T-helper 2 cell treated with Interferon-gamma antibody and Interleukin-4, amounts not matched to agents 5 μg/mL and 100 μg/mL, for 36 hours (primary cell): ENCODE results near the gene CLIC4.
"Not testable (repeated sequence)": the region's sequence is repeated elsewhere in the genome, so short reads cannot be mapped to it uniquely, and the experiment has no call there.

ENCODE experiments used
- DNase-seq: peaks from one replicate; pipeline ENCODE4 v3.0.0; 2021; ENCODE audit warnings: low spot score
- H3K27ac Mint-ChIP-seq: one replicate; pipeline ENCODE4 v1.8.0; 2021; ENCODE audit warnings: mild to moderate bottlenecking, mixed read lengths
- H3K27me3 Mint-ChIP-seq: one replicate; pipeline ENCODE4 v1.8.0; 2021; ENCODE audit warnings: low read depth, mixed read lengths
- H3K36me3 Mint-ChIP-seq: one replicate; pipeline ENCODE4 v1.8.0; 2021; ENCODE audit warnings: low read depth, mixed read lengths
- H3K4me1 Mint-ChIP-seq: one replicate; pipeline ENCODE4 v1.8.0; 2021; ENCODE audit warnings: low read depth, mixed read lengths
- H3K4me3 Mint-ChIP-seq: one replicate; pipeline ENCODE4 v1.8.0; 2022; ENCODE audit warnings: mild to moderate bottlenecking, moderate library complexity, mixed read lengths
- H3K9me3 Mint-ChIP-seq: one replicate; pipeline ENCODE4 v1.8.0; 2021; ENCODE audit warnings: mixed read lengths

The CLIC4 gene

GRCh38 chr1:24780626-24781025 lies 35.4 kb downstream of the CLIC4 start:
- H3K4me3 Mint-ChIP-seq, H3K4me1 Mint-ChIP-seq, H3K9me3 Mint-ChIP-seq, H3K27me3 Mint-ChIP-seq, H3K27ac Mint-ChIP-seq, DNase-seq, H3K36me3 Mint-ChIP-seq: not testable (repeated sequence)

- Mint-ChIP-seq H3K36me3 (no peaks in the 10 kb centered on the region), H3K4me1 (no peaks in the 10 kb centered on the region), H3K9me3 (no peaks in the 10 kb centered on the region), H3K27me3 (no peaks in the 10 kb centered on the region), H3K4me3 (no peak overlapping the region), H3K27ac (no peak overlapping the region)
- DNase-seq, result no peak
Measured at GRCh38 chr1:24782689-24783088, 37.4 kb downstream of the CLIC4 start.

GRCh38 chr1:24783713-24784112 lies 38.5 kb downstream of the CLIC4 start:
- Mint-ChIP-seq H3K4me1 (no peaks in the 10 kb centered on the region), H3K27me3 (no peaks in the 10 kb centered on the region), H3K27ac (no peak overlapping the region), H3K4me3 (no peak overlapping the region), H3K9me3 (no peaks in the 10 kb centered on the region), H3K36me3 (no peaks in the 10 kb centered on the region)
- no peak for DNase-seq

- H3K4me1 Mint-ChIP-seq, result no peaks in the 10 kb centered on the region
- H3K4me3 Mint-ChIP-seq, result no peak overlapping the region
- H3K27ac Mint-ChIP-seq, result no peak overlapping the region
- no peaks in the 10 kb centered on the region for H3K36me3 Mint-ChIP-seq
- no peak for DNase-seq
- no peaks in the 10 kb centered on the region for H3K9me3 Mint-ChIP-seq
- no peaks in the 10 kb centered on the region for H3K27me3 Mint-ChIP-seq
Measured at GRCh38 chr1:24786191-24786590, 40.9 kb downstream of the CLIC4 start.

- H3K4me1 Mint-ChIP-seq, result no peaks in the 10 kb centered on the region
- H3K36me3 Mint-ChIP-seq, result no peaks in the 10 kb centered on the region
- H3K9me3 Mint-ChIP-seq, result no peaks in the 10 kb centered on the region
- no peak for DNase-seq
- H3K27me3 Mint-ChIP-seq, result no peaks in the 10 kb centered on the region
- no peak overlapping the region for H3K27ac Mint-ChIP-seq
- no peak overlapping the region for H3K4me3 Mint-ChIP-seq
Measured at GRCh38 chr1:24790490-24790889, 45.2 kb downstream of the CLIC4 start.

GRCh38 chr1:24793447-24794129 lies 48.3 kb downstream of the CLIC4 start:
- H3K27ac Mint-ChIP-seq, result no peak overlapping the region
- H3K27me3 Mint-ChIP-seq, result no peaks in the 10 kb centered on the region
- H3K4me3 Mint-ChIP-seq, result no peak overlapping the region
- DNase-seq, result no peak
- H3K4me1 Mint-ChIP-seq, result no peaks in the 10 kb centered on the region
- no peaks in the 10 kb centered on the region for H3K9me3 Mint-ChIP-seq
- peaks cover 4% of the 10 kb centered on the region for H3K36me3 Mint-ChIP-seq

GRCh38 chr1:24794130-24794502 lies 48.9 kb downstream of the CLIC4 start:
- not testable (repeated sequence) for H3K27ac Mint-ChIP-seq, H3K27me3 Mint-ChIP-seq, H3K4me3 Mint-ChIP-seq, H3K4me1 Mint-ChIP-seq, H3K9me3 Mint-ChIP-seq, DNase-seq, H3K36me3 Mint-ChIP-seq

GRCh38 chr1:24795236-24795635 lies 50.0 kb downstream of the CLIC4 start:
- Mint-ChIP-seq H3K4me3 (no peak overlapping the region), H3K27me3 (no peaks in the 10 kb centered on the region), H3K36me3 (peaks cover 4% of the 10 kb centered on the region), H3K27ac (no peak overlapping the region), H3K4me1 (no peaks in the 10 kb centered on the region), H3K9me3 (no peaks in the 10 kb centered on the region)
- no peak for DNase-seq

GRCh38 chr1:24796524-24796923 lies 51.3 kb downstream of the CLIC4 start:
- no peak for DNase-seq
- Mint-ChIP-seq H3K27ac (no peak overlapping the region), H3K4me3 (no peak overlapping the region), H3K4me1 (no peaks in the 10 kb centered on the region), H3K9me3 (no peaks in the 10 kb centered on the region), H3K36me3 (peaks cover 4% of the 10 kb centered on the region), H3K27me3 (no peaks in the 10 kb centered on the region)

- not testable (repeated sequence) for H3K36me3 Mint-ChIP-seq, H3K4me3 Mint-ChIP-seq, H3K27me3 Mint-ChIP-seq, DNase-seq, H3K9me3 Mint-ChIP-seq, H3K27ac Mint-ChIP-seq
- H3K4me1 Mint-ChIP-seq, result peaks cover 11% of the 10 kb centered on the region
Measured at GRCh38 chr1:24799242-24799641, 54.0 kb downstream of the CLIC4 start.

- Mint-ChIP-seq H3K9me3 (no peaks in the 10 kb centered on the region), H3K4me1 (peaks cover 11% of the 10 kb centered on the region), H3K27ac (no peak overlapping the region), H3K27me3 (no peaks in the 10 kb centered on the region), H3K4me3 (no peak overlapping the region), H3K36me3 (peaks cover 4% of the 10 kb centered on the region)
- no peak for DNase-seq
Measured at GRCh38 chr1:24801176-24801575, 55.9 kb downstream of the CLIC4 start.

GRCh38 chr1:24803220-24803619 lies 58.0 kb downstream of the CLIC4 start:
- Mint-ChIP-seq H3K36me3 (peaks cover 4% of the 10 kb centered on the region), H3K4me1 (peaks cover 11% of the 10 kb centered on the region), H3K4me3 (no peak overlapping the region), H3K27ac (no peak overlapping the region), H3K9me3 (no peaks in the 10 kb centered on the region), H3K27me3 (no peaks in the 10 kb centered on the region)
- DNase-seq, result no peak

- no peaks in the 10 kb centered on the region for H3K36me3 Mint-ChIP-seq
- H3K9me3 Mint-ChIP-seq, result no peaks in the 10 kb centered on the region
- no peak for DNase-seq
- no peak overlapping the region for H3K4me3 Mint-ChIP-seq
- H3K27me3 Mint-ChIP-seq, result no peaks in the 10 kb centered on the region
- H3K4me1 Mint-ChIP-seq, result peaks cover 11% of the 10 kb centered on the region
- peak overlapping the region; percentile 37 for H3K27ac Mint-ChIP-seq
Measured at GRCh38 chr1:24803987-24804530, 58.8 kb downstream of the CLIC4 start.

GRCh38 chr1:24805534-24806301 lies 60.5 kb downstream of the CLIC4 start:
- Mint-ChIP-seq H3K27me3 (no peaks in the 10 kb centered on the region), H3K9me3 (no peaks in the 10 kb centered on the region), H3K4me1 (peaks cover 11% of the 10 kb centered on the region), H3K27ac (no peak overlapping the region), H3K4me3 (no peak overlapping the region), H3K36me3 (no peaks in the 10 kb centered on the region)
- no peak for DNase-seq
